Neural cell (in vitro differentiated cells): ENCODE data around the gene ODF4. TPM values are rescaled to one million over a fixed set of nuclear protein-coding genes. Genes with fewer than 3 reads are reported as not detected.

ENCODE experiments used
- H2AFZ ChIP-seq: fragments of 200-600, 300-800 bp; sonication (generic), shearing (Covaris generic); 2 replicates; pipeline ENCODE4 v1.6.0; 2014; ENCODE audit warnings: low read depth, mild to moderate bottlenecking, antibody characterized with exemption, low read length, moderate library complexity
- H3F3A ChIP-seq: fragments of 200-600 bp; shearing (Covaris generic); 2 replicates; pipeline ENCODE4 v1.6.1; 2016; ENCODE audit warnings: mild to moderate bottlenecking, moderate library complexity, mixed read lengths, antibody characterized with exemption, low read length; ENCODE audit not compliant: insufficient read depth, poor library complexity, severe bottlenecking
- H3K27ac ChIP-seq: fragments of 200-600, 300-800 bp; sonication (generic), shearing (Covaris generic); 2 replicates; pipeline ENCODE4 v1.5.1; 2014; ENCODE audit warnings: mild to moderate bottlenecking, low read length, moderate library complexity
- H3K27me3 ChIP-seq: fragments of 300-800, 200-600 bp; sonication (generic), shearing (Covaris generic); 2 replicates; pipeline ENCODE4 v1.6.0; 2014; ENCODE audit warnings: mild to moderate bottlenecking, low read depth, low read length, moderate library complexity; ENCODE audit not compliant: insufficient read depth
- H3K36me3 ChIP-seq: fragments of 300-800, 200-600 bp; sonication (generic), shearing (Covaris generic); 2 replicates; pipeline ENCODE4 v1.5.1; 2014; ENCODE audit warnings: mild to moderate bottlenecking, antibody characterized with exemption, low read length, moderate library complexity; ENCODE audit not compliant: insufficient read depth
- H3K4me2 ChIP-seq: fragments of 300-800, 200-600 bp; sonication (generic), shearing (Covaris generic); 2 replicates; pipeline ENCODE4 v1.6.0; 2014; ENCODE audit warnings: mild to moderate bottlenecking, low read length
- H3K4me3 ChIP-seq: fragments of 300-800, 200-600 bp; sonication (generic), shearing (Covaris generic); 2 replicates; pipeline ENCODE4 v1.5.1; 2014; ENCODE audit warnings: mild to moderate bottlenecking, low read length, moderate library complexity
- H3K79me2 ChIP-seq: fragments of 200-600 bp; shearing (Covaris generic); replicated peaks from 2 replicates; pipeline ENCODE4 v1.6.0; 2014; ENCODE audit warnings: mild to moderate bottlenecking, low read length, moderate library complexity; ENCODE audit not compliant: insufficient read depth
- H3K9ac ChIP-seq: fragments of 300-800, 200-600 bp; sonication (generic), shearing (Covaris generic); 2 replicates; pipeline ENCODE4 v1.6.1; 2016; ENCODE audit warnings: mild to moderate bottlenecking, low read length, mixed read lengths
- H3K9me2 ChIP-seq: fragments of 200-600 bp; shearing (Covaris generic); 2 replicates; pipeline ENCODE4 v1.6.1; 2016; ENCODE audit warnings: mild to moderate bottlenecking, low read length, mixed read lengths; ENCODE audit not compliant: insufficient read depth
- H3K9me3 ChIP-seq: fragments of 200-600, 300-800 bp; sonication (generic), shearing (Covaris generic); 2 replicates; pipeline ENCODE4 v1.6.1; 2016; ENCODE audit warnings: mild to moderate bottlenecking, mixed run types, low read length, moderate library complexity, mixed read lengths
- H4K20me1 ChIP-seq: fragments of 200-600 bp; shearing (Covaris generic); 2 replicates; pipeline ENCODE4 v1.6.1; 2016; ENCODE audit warnings: mild to moderate bottlenecking, mixed run types; ENCODE audit not compliant: insufficient read depth
- CTCF ChIP-seq: fragments of 450-650 bp; IDR thresholded peaks from 2 replicates; pipeline ENCODE4 v1.5.1; 2014; ENCODE audit warnings: antibody characterized with exemption, mild to moderate bottlenecking, moderate library complexity; ENCODE audit not compliant: poor library complexity, severe bottlenecking
- EP300 ChIP-seq: fragments of 450-650 bp; conservative IDR thresholded peaks from 2 replicates; pipeline ENCODE4 v1.6.1; 2014; ENCODE audit warnings: antibody characterized with exemption, mild to moderate bottlenecking, moderate library complexity; ENCODE audit not compliant: poor library complexity, severe bottlenecking
- EZH2 ChIP-seq: fragments of 200-600, 300-800 bp; shearing (Covaris generic), sonication (generic); IDR thresholded peaks from 2 replicates; pipeline ENCODE4 v1.6.1; 2014; ENCODE audit warnings: antibody characterized with exemption, low read length, borderline replicate concordance, mild to moderate bottlenecking; ENCODE audit not compliant: insufficient read depth, poor library complexity, severe bottlenecking
- MXI1 ChIP-seq: fragments of 450-650 bp; conservative IDR thresholded peaks from 2 replicates; pipeline ENCODE4 v1.6.1; 2014; ENCODE audit warnings: antibody characterized with exemption, mild to moderate bottlenecking; ENCODE audit not compliant: poor library complexity, severe bottlenecking
- POLR2AphosphoS5 ChIP-seq: IDR thresholded peaks from 2 replicates; pipeline ENCODE4 v1.6.1; 2012
- RAD21 ChIP-seq: fragments of 450-650 bp; conservative IDR thresholded peaks from 2 replicates; pipeline ENCODE4 v1.6.1; 2014; ENCODE audit warnings: antibody characterized with exemption, mild to moderate bottlenecking, moderate library complexity
- SMC3 ChIP-seq: fragments of 450-650 bp; conservative IDR thresholded peaks from 2 replicates; pipeline ENCODE4 v1.6.1; 2014; ENCODE audit warnings: antibody characterized with exemption, mild to moderate bottlenecking, moderate library complexity; ENCODE audit not compliant: poor library complexity
- TAF1 ChIP-seq: IDR thresholded peaks from 2 replicates; pipeline ENCODE4 v1.6.1; 2012; ENCODE audit warnings: low read depth
- polyA plus RNA-seq: library from polyadenylated mRNA; depleted of rRNA; stranded (reverse); fragments of >200 nt; gene quantifications from 2 replicates; pipeline ENCODE4 v1.2.3, GENCODE V29; 2014
- TF ChIP-seq, protein P1 (sequence below): IDR thresholded peaks from 2 replicates; pipeline ENCODE4 v1.6.1; 2012; ENCODE audit warnings: borderline replicate concordance

Gene ODF4
- polyA plus RNA-seq, 1 donor from 2014 or later, result not detected

- H3K36me3 ChIP-seq, result no peaks in the 10 kb centered on the region
- H3K79me2 ChIP-seq, result no peaks in the 10 kb centered on the region
- H3K9me3 ChIP-seq, result no peaks in the 10 kb centered on the region
- no peaks in the 10 kb centered on the region for H3F3A ChIP-seq
- no peaks in the 10 kb centered on the region for H3K9me2 ChIP-seq
- no peaks in the 10 kb centered on the region for H3K27me3 ChIP-seq
- no peaks in the 10 kb centered on the region for H4K20me1 ChIP-seq
- TF ChIP-seq, protein P1, sequence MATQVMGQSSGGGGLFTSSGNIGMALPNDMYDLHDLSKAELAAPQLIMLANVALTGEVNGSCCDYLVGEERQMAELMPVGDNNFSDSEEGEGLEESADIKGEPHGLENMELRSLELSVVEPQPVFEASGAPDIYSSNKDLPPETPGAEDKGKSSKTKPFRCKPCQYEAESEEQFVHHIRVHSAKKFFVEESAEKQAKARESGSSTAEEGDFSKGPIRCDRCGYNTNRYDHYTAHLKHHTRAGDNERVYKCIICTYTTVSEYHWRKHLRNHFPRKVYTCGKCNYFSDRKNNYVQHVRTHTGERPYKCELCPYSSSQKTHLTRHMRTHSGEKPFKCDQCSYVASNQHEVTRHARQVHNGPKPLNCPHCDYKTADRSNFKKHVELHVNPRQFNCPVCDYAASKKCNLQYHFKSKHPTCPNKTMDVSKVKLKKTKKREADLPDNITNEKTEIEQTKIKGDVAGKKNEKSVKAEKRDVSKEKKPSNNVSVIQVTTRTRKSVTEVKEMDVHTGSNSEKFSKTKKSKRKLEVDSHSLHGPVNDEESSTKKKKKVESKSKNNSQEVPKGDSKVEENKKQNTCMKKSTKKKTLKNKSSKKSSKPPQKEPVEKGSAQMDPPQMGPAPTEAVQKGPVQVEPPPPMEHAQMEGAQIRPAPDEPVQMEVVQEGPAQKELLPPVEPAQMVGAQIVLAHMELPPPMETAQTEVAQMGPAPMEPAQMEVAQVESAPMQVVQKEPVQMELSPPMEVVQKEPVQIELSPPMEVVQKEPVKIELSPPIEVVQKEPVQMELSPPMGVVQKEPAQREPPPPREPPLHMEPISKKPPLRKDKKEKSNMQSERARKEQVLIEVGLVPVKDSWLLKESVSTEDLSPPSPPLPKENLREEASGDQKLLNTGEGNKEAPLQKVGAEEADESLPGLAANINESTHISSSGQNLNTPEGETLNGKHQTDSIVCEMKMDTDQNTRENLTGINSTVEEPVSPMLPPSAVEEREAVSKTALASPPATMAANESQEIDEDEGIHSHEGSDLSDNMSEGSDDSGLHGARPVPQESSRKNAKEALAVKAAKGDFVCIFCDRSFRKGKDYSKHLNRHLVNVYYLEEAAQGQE, result no peak
- TF ChIP-seq RAD21, result no peak
- no peak for TF ChIP-seq TAF1
- TF ChIP-seq EZH2, result no peak
- no peak for TF ChIP-seq SMC3
- no peak for TF ChIP-seq EP300
- TF ChIP-seq POLR2AphosphoS5, result no peak
- TF ChIP-seq CTCF, result no peak
- TF ChIP-seq MXI1, result no peak
- no peak overlapping the region for H3K4me3 ChIP-seq
- H3K4me2 ChIP-seq, result no peak overlapping the region
- H3K9ac ChIP-seq, result no peak overlapping the region
- no peak overlapping the region for H3K27ac ChIP-seq
- H2AFZ ChIP-seq, result no peak overlapping the region
Measured at GRCh38 chr17:8360751-8361150, 21.1 kb downstream of the ODF4 start.

GRCh38 chr17:8362651-8363332, 23.2 kb downstream of the ODF4 start:
- no peaks in the 10 kb centered on the region for H3F3A ChIP-seq
- H2AFZ ChIP-seq, result no peak overlapping the region
- no peak overlapping the region for H3K4me3 ChIP-seq
- H3K79me2 ChIP-seq, result no peaks in the 10 kb centered on the region
- no peaks in the 10 kb centered on the region for H3K36me3 ChIP-seq
- H3K9ac ChIP-seq, result no peak overlapping the region
- H3K9me2 ChIP-seq, result no peaks in the 10 kb centered on the region
- H3K27ac ChIP-seq, result no peak overlapping the region
- TF ChIP-seq, protein P1, result no peak
- TF ChIP-seq RAD21 (no peak), TAF1 (no peak), EP300 (no peak), SMC3 (no peak), MXI1 (no peak), POLR2AphosphoS5 (no peak), CTCF (no peak), EZH2 (no peak)
- no peaks in the 10 kb centered on the region for H3K27me3 ChIP-seq
- no peaks in the 10 kb centered on the region for H3K9me3 ChIP-seq
- no peak overlapping the region for H3K4me2 ChIP-seq
- no peaks in the 10 kb centered on the region for H4K20me1 ChIP-seq
